B cell (primary cell): ENCODE results near the gene ZMAT5. TPM values are rescaled to one million over a fixed set of nuclear protein-coding genes. Genes with fewer than 3 reads are reported as not detected.

ENCODE experiments used
- ATAC-seq: fragments of 200-7000 bp; cut with Tn5 transposase; one replicate; pipeline ENCODE4 v1.10.0; 2021; ENCODE audit warnings: low read depth, mild to moderate bottlenecking, moderate number of reproducible peaks, moderate library complexity
- CTCF ChIA-PET: fragments of 350-600 bp; sonication (Branson Sonifier 250); formaldehyde crosslinking; loops from one replicate; lab custom pipeline; 2021; ENCODE audit warnings: antibody characterized with exemption, inconsistent platforms; lab: Charles Lee
- POLR2A ChIA-PET: fragments of 350-600 bp; sonication (Branson Sonifier 250); formaldehyde crosslinking; loops from one replicate; lab custom pipeline; 2021; ENCODE audit warnings: antibody characterized with exemption; lab: Charles Lee
- DNase-seq: peaks from one replicate; pipeline ENCODE4 v3.0.0; 2013
- H2AFZ ChIP-seq: 2 replicates; pipeline ENCODE4 v1.6.1; 2012; ENCODE audit warnings: mild to moderate bottlenecking, low read depth, low read length; ENCODE audit not compliant: insufficient read depth, poor library complexity, severe bottlenecking
- H3K27ac ChIP-seq, 2 donors: 1 replicate in 1 of 2; 2 replicates in 1 of 2; pipeline ENCODE4 v1.5.1; 2012 to 2013; ENCODE audit warnings: low read length in 2 of 2, mild to moderate bottlenecking in 2 of 2, moderate library complexity in 1 of 2
- H3K27me3 ChIP-seq, 4 experiments: fragments of 200-600 bp in 1 of 4; sonication (generic) in 1 of 4; replicated peaks in 1 of 4; 1 replicate in 2 of 4; 2 replicates in 2 of 4; pipeline versions ENCODE4 v1.6.1 to v1.7.0; 2013 to 2016; ENCODE audit warnings: low read length in 3 of 4, mild to moderate bottlenecking in 2 of 4, mixed read lengths in 1 of 4, moderate library complexity in 1 of 4; ENCODE audit not compliant: insufficient read depth in 4 of 4, control insufficient read depth in 3 of 4; ENCODE audit errors: control extremely low read depth in 1 of 4
- H3K36me3 ChIP-seq, 2 experiments: replicated peaks in 1 of 2; 1 replicate in 1 of 2; 2 replicates in 1 of 2; pipeline versions ENCODE4 v1.6.1 to v1.7.1; 2013; ENCODE audit warnings: low read length in 1 of 2; ENCODE audit not compliant: insufficient read depth in 2 of 2, control insufficient read depth in 1 of 2; ENCODE audit errors: control extremely low read depth in 1 of 2, extremely low read depth in 1 of 2
- H3K4me1 ChIP-seq, 2 donors: fragments of 200-600 bp in 1 of 2; sonication (generic) in 1 of 2; 1 replicate in 1 of 2; 2 replicates in 1 of 2; pipeline versions ENCODE4 v1.5.1 to v1.6.1; 2013 to 2017; ENCODE audit warnings: low read length in 2 of 2; ENCODE audit not compliant: control insufficient read depth in 2 of 2, insufficient read depth in 2 of 2
- H3K4me2 ChIP-seq: replicated peaks from 2 replicates; pipeline ENCODE3; 2012; ENCODE audit warnings: mild to moderate bottlenecking, low read depth, low read length; ENCODE audit not compliant: poor library complexity, severe bottlenecking
- H3K4me3 ChIP-seq, 5 experiments: fragments of 200-600 bp in 1 of 5; sonication (generic) in 1 of 5; 1 replicate in 3 of 5; 2 replicates in 2 of 5; pipeline versions ENCODE4 v1.5.1 to v1.7.0; 2011 to 2016; ENCODE audit warnings: low read length in 4 of 5, mild to moderate bottlenecking in 4 of 5, low read depth in 2 of 5, control low read depth in 1 of 5, moderate library complexity in 1 of 5; ENCODE audit not compliant: insufficient read depth in 1 of 5; ENCODE audit errors: control extremely low read depth in 1 of 5, extremely low read depth in 1 of 5
- H3K79me2 ChIP-seq: fragments of 200-600 bp; sonication (generic); one replicate; pipeline ENCODE4 v1.6.0; 2016; ENCODE audit warnings: low read length; ENCODE audit not compliant: control insufficient read depth, insufficient read depth
- H3K9ac ChIP-seq: fragments of 200-600 bp; sonication (generic); 2 replicates; pipeline ENCODE4 v1.6.1; 2017; ENCODE audit warnings: mild to moderate bottlenecking, low read length, moderate library complexity
- H3K9me3 ChIP-seq, 3 donors: one replicate each; pipeline versions ENCODE4 v1.6.1 to v1.7.1; 2013; ENCODE audit warnings: low read length in 2 of 3; ENCODE audit not compliant: control insufficient read depth in 2 of 3, insufficient read depth in 1 of 3; ENCODE audit errors: control extremely low read depth in 1 of 3
- H4K20me1 ChIP-seq: 2 replicates; pipeline ENCODE4 v1.6.0; 2012; ENCODE audit warnings: mild to moderate bottlenecking, low read length; ENCODE audit not compliant: insufficient read depth, control insufficient read depth, poor library complexity, severe bottlenecking
- H3K27ac Mint-ChIP-seq: one replicate; pipeline ENCODE4 v1.8.0; 2021; ENCODE audit warnings: mixed read lengths
- H3K27me3 Mint-ChIP-seq: one replicate; pipeline ENCODE4 v1.8.0; 2021; ENCODE audit warnings: mixed read lengths
- H3K4me1 Mint-ChIP-seq: one replicate; pipeline ENCODE4 v1.8.0; 2021; ENCODE audit warnings: mixed read lengths
- H3K4me3 Mint-ChIP-seq: one replicate; pipeline ENCODE4 v1.8.0; 2021; ENCODE audit warnings: mixed read lengths
- H3K9me3 Mint-ChIP-seq: one replicate; pipeline ENCODE4 v1.8.0; 2022; ENCODE audit warnings: mixed read lengths; ENCODE audit not compliant: insufficient read depth
- CTCF ChIP-seq: fragments of 200-600 bp; IDR thresholded peaks from one replicate; pipeline ENCODE4 v1.8.0; 2022; ENCODE audit warnings: antibody characterized with exemption, mild to moderate bottlenecking
- EZH2 ChIP-seq: IDR thresholded peaks from 2 replicates; pipeline ENCODE4 v1.6.1; 2012; ENCODE audit warnings: borderline replicate concordance, low read depth, mild to moderate bottlenecking, moderate library complexity, low read length; ENCODE audit not compliant: insufficient read depth, poor library complexity, severe bottlenecking
- WGBS: methylation state at CpG from one replicate; pipeline ENCODE4 v1.1.5; 2013; ENCODE audit warnings: missing lambda C conversion rate; ENCODE audit not compliant: insufficient coverage; 5-methylcytosine and 5-hydroxymethylcytosine counted together
- intact Hi-C: fragments of 100-400 bp; cut with micrococcal nuclease; formaldehyde crosslinking; loops from one replicate; pipeline ENCODE4 v1.10.0; 2022
- polyA plus RNA-seq: library from polyadenylated mRNA; depleted of rRNA; stranded (reverse); fragments of >200 nt; gene quantifications from 2 replicates; pipeline ENCODE4 v1.2.3, GENCODE V29; 2012
- total RNA-seq, 2 donors: library from RNA; stranded (reverse); fragments of 120-200 nt in 1 of 2; gene quantifications; 1 replicate in 1 of 2; 2 replicates in 1 of 2; pipeline versions ENCODE4 v1.2.3 to v1.2.4, GENCODE V29; 2013 to 2022

ZMAT5 gene
- total and polyA plus RNA-seq, 2 donors (not counting 1 experiment from before 2014, with no cell fraction given), result 17.8 to 26.3 TPM

DNA sequence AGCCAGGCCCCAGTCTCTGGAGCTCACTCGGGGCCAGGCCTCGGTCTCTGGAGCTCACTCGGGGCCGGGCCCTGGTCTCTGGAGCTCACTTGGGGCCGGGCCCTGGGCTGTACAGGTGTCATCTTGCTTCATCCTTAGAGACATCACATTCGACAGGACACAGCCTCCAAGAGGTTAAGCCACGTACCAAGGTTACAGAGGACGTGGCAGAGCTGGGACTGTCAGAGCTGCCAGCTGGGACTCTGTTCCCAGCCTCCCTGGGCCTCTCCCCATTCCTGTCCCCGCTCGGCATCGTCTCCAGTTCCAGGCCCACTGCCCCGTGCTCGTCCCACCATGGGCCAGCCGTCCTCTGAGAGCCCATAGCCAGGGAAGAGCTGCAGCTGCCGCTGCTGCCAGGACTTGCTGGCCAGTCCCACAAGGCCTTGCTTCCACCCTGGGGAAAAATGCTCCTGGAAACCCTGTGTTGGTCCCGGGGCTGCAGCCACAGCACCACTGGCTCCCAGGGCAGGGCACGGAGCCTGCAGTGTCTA lies 27.4 kb downstream of the ZMAT5 start:
- H3K9ac ChIP-seq, result no peak overlapping the region
- no peak overlapping the region for H3K27ac Mint-ChIP-seq
- H3K4me1 Mint-ChIP-seq, result no peaks in the 10 kb centered on the region
- H2AFZ ChIP-seq, result no peak overlapping the region
- no peak overlapping the region for H3K4me2 ChIP-seq
- H3K9me3 ChIP-seq, result peaks cover 0 to 3% (median 0%) of the 10 kb centered on the region in 3 donors
- H3K27me3 ChIP-seq, result no peaks in the 10 kb centered on the region
- no peaks in the 10 kb centered on the region for H3K4me1 ChIP-seq
- H3K4me3 Mint-ChIP-seq, result no peak overlapping the region
- H3K36me3 ChIP-seq, result peaks cover 0 to 20% of the 10 kb centered on the region in 2 experiments
- DNase-seq (no peak), ATAC-seq (no peak)
- H4K20me1 ChIP-seq, result no peaks in the 10 kb centered on the region
- no peak overlapping the region for H3K27ac ChIP-seq
- no peaks in the 10 kb centered on the region for H3K27me3 Mint-ChIP-seq
- H3K9me3 Mint-ChIP-seq, result no peaks in the 10 kb centered on the region
- CTCF ChIA-PET, result no interaction called here
- no peak overlapping the region for H3K4me3 ChIP-seq
- TF ChIP-seq CTCF (no peak), EZH2 (no peak)
- POLR2A ChIA-PET, result no interaction called here
- intact Hi-C loops, result no loop called here
- WGBS, result 95% methylated on average over 17 of the region's 17 CpGs
- no peaks in the 10 kb centered on the region for H3K79me2 ChIP-seq

DNA sequence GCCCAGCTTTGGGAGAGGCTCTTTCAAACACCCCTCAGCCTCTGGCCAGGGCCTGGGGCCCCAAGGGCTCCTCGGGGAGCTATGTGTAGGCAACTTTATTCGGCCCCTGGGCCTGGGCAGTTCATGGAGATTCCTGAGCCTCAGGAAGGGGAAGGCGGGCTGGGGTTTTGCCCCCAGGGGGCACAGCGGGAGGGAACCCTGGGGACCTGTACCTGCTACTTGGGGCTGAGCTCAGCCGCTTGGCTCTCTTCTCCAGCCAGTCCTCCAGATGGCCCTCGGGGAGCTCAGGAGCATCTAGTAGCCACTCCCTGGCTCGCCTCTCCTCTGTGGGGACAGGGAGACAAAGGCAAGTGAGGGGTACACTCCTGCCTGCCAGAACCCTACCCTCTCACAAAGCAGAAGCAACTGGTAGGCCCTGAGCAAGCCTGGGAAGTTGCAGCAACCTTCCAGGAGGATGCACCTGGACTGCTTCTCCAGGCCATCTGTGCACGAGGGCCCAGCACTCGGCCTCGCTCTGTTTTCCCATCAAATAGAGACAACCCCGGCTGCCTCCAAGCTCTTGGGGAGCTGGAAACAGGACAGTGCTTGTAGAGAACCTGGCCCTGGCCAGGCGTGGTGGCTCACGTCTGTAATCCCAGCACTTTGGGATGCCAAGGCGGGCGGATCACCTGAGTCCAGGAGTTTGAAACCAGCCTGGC lies 28.5 kb downstream of the ZMAT5 start:
- ATAC-seq (no peak), DNase-seq (no peak)
- Histone ChIP-seq H3K9me3 (peaks cover 0 to 3% (median 0%) of the 10 kb centered on the region in 3 donors), H3K27me3 (no peaks in the 10 kb centered on the region), H2AFZ (no peak overlapping the region), H3K9ac (no peak overlapping the region), H3K4me2 (no peak overlapping the region), H3K4me1 (no peaks in the 10 kb centered on the region), H3K79me2 (no peaks in the 10 kb centered on the region), H3K36me3 (peaks cover 0 to 20% of the 10 kb centered on the region in 2 experiments), H4K20me1 (no peaks in the 10 kb centered on the region), H3K4me3 (no peak overlapping the region), H3K27ac (no peak overlapping the region)
- H3K27me3 Mint-ChIP-seq, result no peaks in the 10 kb centered on the region
- TF ChIP-seq EZH2, result no peak
- no peak for TF ChIP-seq CTCF
- H3K4me3 Mint-ChIP-seq, result no peak overlapping the region
- H3K4me1 Mint-ChIP-seq, result no peaks in the 10 kb centered on the region
- CTCF ChIA-PET, result no interaction called here
- H3K27ac Mint-ChIP-seq, result no peak overlapping the region
- POLR2A ChIA-PET, result interaction anchor here (0.6 kb wide), 1 partner anchor 46 kb away, joined by 3 read pairs; no protein-coding TSS in a partner anchor
- intact Hi-C loops, result no loop called here
- 96% methylated on average over 9 of the region's 15 CpGs for WGBS
- no peaks in the 10 kb centered on the region for H3K9me3 Mint-ChIP-seq
